ENCODE results near the gene OR2T4.

OR2T4 gene, protein sequence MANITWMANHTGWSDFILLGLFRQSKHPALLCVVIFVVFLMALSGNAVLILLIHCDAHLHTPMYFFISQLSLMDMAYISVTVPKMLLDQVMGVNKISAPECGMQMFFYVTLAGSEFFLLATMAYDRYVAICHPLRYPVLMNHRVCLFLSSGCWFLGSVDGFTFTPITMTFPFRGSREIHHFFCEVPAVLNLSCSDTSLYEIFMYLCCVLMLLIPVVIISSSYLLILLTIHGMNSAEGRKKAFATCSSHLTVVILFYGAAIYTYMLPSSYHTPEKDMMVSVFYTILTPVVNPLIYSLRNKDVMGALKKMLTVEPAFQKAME

GRCh38 chr1:248361121-248361715 lies at the start of gene OR2T4:
TSS of gene OR2T4 (plus strand) at chr1:248361665. CDS start at chr1:248361665, 0 bp downstream.
- H3K4me3 ChIP-seq (ENCODE audit: low read depth, low read length), result no peak within 1 kb of the TSS
- TF ChIP-seq CTCF (IDR thresholded peaks at IDR 0.05; ENCODE audit: low read depth, low read length, missing control alignments), result no peak
- DNase-seq (ENCODE audit: low read depth), result no peak

DNA sequence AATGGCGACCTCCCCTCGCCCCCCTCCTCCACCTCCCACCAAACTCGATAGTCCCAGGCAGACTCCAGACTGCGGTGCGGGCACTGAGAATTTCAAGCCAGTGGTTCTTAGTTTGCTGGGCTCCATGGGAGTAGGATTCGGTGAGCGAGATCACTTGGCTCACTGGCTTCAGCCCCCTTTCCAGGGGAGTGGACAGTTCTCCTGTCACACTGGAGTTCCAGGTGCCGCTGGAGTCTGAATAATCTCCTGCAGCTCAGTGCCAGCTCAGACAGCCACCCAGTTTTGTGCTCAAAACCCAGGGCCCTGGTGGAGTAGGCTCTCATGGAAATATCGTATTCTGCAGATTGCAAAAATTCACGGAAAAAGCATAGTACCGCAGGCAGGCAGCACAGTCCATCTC lies 44.7 kb upstream of the OR2T4 start:
- TF ChIP-seq CTCF (IDR thresholded peaks at IDR 0.05; ENCODE audit: low read depth, low read length, missing control alignments), result no peak
- DNase-seq (ENCODE audit: low read depth), result no peak
- H3K4me3 ChIP-seq (ENCODE audit: low read depth, low read length), result no peak overlapping the region

- DNase-seq (ENCODE audit: low read depth), result no peak
- no peak for TF ChIP-seq CTCF (IDR thresholded peaks at IDR 0.05; ENCODE audit: low read depth, low read length, missing control alignments)
- H3K4me3 ChIP-seq (ENCODE audit: low read depth, low read length), result no peak within 1 kb of the TSS
These were observed 37.0 kb upstream of the OR2T4 start, which contains the start of gene OR2M7 for GRCh38 chr1:248324468-248324867. TSS of gene OR2M7 (minus strand) at chr1:248324568. CDS start at chr1:248324568, 0 bp downstream.

- DNase-seq (ENCODE audit: low read depth), result no peak
- no peak for TF ChIP-seq CTCF (IDR thresholded peaks at IDR 0.05; ENCODE audit: low read depth, low read length, missing control alignments)
- no peak overlapping the region for H3K4me3 ChIP-seq (ENCODE audit: low read depth, low read length)
These were observed 18.0 kb upstream of the OR2T4 start for GRCh38 chr1:248343451-248343850.

- H3K4me3 ChIP-seq (ENCODE audit: low read depth, low read length), result no peak within 1 kb of the TSS
- no peak for TF ChIP-seq CTCF (IDR thresholded peaks at IDR 0.05; ENCODE audit: low read depth, low read length, missing control alignments)
- DNase-seq (ENCODE audit: low read depth), result no peak
These were observed 13.0 kb upstream of the OR2T4 start, which contains the start of gene OR14C36 for GRCh38 chr1:248348475-248348874. TSS of gene OR14C36 (plus strand) at chr1:248348775. CDS start at chr1:248348775, 0 bp downstream.

DNA sequence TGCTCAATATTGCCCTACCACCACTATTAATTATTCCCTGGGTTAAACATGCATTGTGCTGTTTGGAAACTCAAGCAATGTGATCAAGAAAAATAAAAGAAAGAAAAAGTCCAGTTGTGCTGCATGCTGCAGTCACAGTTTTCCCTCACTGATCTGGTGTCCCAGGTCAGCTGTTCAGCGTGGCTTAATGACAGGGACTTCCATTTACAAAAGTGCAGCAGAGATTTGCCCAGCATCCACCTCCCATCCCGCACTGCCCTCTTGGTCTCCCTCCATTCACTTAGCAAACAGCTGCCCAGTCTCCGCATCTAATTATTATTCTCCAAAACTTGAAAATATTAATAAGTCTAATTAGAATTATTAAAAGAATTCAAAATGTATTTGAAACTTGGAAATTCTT lies 2.0 kb upstream of the OR2T4 start:
- no peak for DNase-seq (ENCODE audit: low read depth)
- TF ChIP-seq CTCF (IDR thresholded peaks at IDR 0.05; ENCODE audit: low read depth, low read length, missing control alignments), result no peak
- no peak overlapping the region for H3K4me3 ChIP-seq (ENCODE audit: low read depth, low read length)

Measured in GM12864 (cell line).